SKM-1 treated with dmso at 0.1 percent for 144 hours (cell line): ENCODE results near the gene CEMP1.
A peak's percentile ranks its signal among the peaks of the same experiment; 100 is the strongest.

ENCODE experiments used
- DNase-seq: peaks from one replicate; lab custom pipeline; 2025; ENCODE audit not compliant: unreplicated experiment; lab: John Stamatoyannopoulos, UW

The CEMP1 gene

DNA sequence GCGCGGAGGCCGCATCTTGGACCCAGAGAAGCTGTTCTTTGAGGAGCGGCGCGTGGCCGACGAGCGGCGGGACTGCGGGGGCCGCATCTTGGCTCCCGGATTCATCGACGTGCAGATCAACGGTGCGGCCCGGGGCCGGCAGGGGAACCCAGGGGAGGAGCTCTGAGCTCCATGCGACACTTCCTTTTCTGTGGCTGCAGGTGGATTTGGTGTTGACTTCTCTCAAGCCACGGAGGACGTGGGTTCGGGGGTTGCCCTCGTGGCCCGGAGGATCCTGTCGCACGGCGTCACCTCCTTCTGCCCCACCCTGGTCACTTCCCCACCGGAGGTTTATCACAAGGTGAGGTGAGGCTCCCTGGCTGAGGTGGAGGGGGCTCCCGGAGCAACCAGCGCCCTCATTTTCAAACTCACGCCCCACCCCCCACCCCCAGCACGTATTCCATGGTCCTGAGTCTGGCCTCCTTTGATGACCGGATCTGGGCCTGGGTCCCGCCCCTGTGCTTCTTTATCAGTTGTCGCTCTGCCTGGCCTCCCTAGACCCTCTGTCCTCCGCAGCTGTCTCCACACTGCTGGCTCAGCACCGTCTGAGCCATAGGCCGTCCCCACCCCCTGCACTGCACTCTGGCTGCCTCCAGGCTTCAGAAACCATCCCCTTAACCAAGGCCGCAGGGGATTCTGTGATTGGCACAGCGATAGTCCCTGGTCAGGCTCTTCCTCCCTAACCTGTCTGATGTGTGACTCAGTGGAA is 10.2 kb downstream of the CEMP1 start:
- DNase-seq: no peak

DNA sequence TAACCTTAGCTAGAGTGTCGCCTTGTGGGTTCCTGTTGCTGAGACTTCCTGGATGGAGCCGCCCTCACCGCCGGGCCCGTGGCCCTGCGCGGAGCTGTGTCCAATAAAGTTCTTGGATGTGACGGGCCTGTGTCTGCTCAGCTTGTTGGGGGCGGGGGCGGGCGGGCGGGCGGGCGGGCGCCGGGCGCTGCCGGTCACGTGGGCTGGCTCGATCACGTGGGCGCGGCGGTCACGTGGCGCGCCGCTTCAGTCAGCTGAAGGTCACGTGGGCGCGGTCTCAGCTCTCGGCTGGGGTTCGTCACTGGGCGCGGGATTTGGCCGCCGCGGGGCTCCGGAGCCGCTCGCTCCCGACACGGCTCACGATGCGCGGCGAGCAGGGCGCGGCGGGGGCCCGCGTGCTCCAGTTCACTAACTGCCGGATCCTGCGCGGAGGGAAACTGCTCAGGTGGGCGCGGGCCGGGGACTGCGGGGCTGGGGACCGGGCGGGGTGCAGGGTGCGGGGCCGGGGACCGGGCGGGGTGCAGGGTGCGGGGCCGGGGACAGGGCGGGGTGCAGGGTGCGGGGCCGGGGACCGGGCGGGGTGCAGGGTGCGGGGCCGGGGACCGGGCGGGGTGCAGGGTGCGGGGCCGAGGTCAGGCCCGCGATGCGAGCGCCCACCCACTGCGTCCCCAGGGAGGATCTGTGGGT is 11.0 kb downstream of the CEMP1 start, which contains the start of gene AMDHD2:
Gene AMDHD2 (plus strand): TSS at position 275 of the 687 bp plus-strand sequence. CDS start 88 bp downstream, at position 363.
- DNase-seq: peak; percentile 32

DNA sequence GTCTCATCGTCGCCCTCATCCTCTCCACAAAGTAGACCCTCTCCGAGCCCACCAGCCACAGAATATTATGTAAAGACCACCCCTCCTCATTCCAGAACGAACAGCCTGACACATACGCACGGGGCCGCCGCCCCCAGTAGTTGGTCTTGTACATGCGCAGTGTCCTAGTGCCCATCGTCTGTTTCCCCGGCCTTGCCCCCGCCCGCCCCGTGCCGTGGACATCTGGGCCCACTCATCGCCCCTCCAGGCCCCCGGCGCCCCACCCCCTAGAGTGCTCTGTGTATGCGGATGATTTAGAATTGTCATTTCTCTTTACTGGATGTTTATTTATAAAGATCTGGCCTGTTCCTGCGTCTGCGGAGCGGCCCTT is 11.5 kb downstream of the CEMP1 start:
- DNase-seq: no peak

DNA sequence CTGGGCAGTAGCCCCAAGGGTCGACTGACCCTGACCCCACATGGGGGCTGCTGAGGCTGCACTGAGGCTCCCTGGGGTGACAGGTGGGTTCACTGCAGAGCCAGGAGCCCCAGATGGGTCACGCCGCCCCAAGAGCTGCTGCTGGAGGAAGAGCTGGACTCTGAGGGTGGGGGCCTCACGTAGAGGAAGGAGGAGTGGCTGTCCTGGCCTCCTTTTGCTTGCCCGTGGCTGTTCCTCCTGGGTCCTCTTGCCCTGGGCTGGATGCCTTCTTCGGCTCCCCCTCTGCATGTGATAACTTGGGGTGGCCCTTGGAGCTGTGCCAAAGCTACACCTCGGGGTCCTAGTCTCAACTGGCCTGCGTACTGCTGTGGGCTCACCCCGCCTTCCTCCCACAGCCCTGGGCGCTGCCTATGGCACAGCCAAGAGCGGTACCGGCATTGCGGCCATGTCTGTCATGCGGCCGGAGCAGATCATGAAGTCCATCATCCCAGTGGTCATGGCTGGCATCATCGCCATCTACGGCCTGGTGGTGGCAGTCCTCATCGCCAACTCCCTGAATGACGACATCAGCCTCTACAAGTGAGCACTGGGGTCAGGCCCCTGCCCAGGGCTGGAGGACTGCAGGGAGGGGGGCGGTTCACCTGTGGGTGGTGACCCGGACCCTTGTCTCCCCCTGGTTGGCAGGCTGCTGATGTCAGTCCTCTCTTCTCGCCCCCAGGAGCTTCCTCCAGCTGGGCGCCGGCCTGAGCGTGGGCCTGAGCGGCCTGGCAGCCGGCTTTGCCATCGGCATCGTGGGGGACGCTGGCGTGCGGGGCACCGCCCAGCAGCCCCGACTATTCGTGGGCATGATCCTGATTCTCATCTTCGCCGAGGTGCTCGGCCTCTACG is 12.1 kb downstream of the CEMP1 start:
- no peak for DNase-seq

DNA sequence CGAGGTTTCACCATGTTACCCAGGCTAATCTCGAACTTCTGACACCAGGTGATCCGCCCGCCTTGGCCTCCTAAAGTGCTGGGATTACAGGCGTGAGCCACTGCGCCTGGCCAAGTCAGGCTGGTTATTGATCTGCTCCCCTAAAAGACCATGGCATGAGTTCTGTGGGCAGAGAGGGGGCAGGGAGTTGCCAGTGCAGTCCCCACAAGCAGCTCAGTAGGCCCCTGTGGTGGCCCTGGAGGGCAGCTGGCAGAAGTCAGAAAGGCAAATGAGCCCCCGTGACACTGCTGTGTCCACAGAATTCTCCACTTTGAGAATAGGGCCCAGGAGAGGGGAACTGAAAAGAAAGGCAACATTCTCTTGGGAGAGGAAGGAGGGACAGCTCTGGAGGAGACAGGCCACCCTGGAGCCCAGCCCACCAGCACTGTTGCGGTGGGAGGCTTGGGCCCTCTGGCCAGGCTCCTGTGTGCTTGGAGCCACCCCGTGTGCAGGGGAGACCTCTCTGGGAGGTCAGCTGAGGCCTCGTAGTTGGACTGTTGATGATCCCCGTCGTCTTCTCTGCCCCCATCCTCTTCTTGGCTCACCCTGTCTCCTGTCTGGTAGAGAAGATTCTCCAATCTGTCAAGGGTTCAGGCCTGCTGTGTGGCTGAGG is 13.1 kb downstream of the CEMP1 start:
- no peak for DNase-seq

DNA sequence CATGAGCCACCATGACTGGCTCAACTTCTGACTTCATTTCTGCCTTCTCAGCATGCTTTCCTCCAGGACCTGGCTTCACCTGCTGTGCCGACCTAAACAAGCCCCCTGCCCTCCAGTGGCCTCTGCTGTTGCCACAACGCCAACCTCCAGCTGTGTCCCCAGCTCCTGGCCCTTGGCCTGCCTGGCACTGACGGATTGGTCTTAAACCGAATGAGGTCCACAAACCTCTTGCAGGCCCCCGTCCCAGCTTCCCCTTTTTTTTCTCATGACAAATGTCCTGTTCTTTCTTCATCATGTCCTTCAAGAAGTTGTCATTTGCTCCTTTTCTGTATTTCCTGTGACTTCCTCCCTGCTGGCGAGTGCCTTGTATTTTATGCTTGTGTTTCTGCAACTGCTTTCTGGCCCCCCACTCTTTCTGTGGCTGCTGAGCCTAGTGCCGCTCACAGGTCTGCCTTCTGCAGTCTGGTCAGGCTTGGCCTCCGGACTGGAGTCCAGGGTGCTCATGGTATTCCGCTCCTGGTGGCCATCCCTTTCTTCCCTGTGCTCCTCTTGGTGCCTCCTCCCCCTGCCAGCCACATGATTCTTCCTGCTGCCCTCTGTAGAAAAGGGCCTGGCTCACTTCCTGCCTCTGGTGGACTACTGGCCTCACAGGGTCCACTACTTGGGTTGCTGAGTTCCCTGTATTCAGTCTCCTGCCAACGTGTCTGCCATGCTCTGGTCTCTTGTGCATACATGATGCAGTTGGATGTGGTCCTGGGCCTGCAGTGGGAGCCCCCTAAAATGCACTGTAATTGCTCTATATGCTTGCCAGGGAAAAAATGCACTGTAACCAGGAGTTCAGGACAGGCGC is 14.6 kb downstream of the CEMP1 start:
- DNase-seq: peak; percentile 78

DNA sequence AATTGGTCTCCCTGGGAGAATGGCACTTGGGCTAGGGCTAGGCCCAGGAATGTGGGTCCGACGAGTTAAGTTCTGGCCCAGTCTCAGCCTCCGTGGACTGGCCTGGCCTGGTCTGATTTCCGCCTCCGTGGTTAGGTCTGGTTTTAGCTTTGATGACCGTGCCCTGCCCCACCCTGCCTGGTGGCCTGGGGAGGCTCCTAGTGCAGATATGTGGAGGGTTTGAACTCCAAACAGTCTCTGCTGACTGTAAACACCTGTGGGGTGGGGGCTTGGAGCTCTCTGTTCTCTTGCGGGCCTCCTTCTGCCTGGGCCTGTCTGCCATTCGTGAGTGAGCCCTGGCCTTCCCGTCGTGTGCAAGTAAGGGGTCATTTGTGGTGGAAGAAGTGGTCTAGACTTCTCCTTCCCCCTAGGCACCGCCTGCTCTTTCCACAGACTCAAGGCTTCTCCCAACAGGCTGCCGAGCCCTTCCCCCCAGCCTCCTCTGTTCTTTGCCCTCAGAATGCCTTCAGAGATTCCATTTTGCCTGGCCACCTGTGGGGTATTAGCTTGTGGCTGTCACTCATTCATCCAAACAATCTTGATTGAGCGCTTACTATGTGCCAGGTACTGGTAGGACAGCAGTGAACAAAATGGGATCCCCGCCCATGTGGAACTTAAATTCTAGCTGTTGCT is 15.9 kb downstream of the CEMP1 start:
- DNase-seq: peak; percentile 50

DNA sequence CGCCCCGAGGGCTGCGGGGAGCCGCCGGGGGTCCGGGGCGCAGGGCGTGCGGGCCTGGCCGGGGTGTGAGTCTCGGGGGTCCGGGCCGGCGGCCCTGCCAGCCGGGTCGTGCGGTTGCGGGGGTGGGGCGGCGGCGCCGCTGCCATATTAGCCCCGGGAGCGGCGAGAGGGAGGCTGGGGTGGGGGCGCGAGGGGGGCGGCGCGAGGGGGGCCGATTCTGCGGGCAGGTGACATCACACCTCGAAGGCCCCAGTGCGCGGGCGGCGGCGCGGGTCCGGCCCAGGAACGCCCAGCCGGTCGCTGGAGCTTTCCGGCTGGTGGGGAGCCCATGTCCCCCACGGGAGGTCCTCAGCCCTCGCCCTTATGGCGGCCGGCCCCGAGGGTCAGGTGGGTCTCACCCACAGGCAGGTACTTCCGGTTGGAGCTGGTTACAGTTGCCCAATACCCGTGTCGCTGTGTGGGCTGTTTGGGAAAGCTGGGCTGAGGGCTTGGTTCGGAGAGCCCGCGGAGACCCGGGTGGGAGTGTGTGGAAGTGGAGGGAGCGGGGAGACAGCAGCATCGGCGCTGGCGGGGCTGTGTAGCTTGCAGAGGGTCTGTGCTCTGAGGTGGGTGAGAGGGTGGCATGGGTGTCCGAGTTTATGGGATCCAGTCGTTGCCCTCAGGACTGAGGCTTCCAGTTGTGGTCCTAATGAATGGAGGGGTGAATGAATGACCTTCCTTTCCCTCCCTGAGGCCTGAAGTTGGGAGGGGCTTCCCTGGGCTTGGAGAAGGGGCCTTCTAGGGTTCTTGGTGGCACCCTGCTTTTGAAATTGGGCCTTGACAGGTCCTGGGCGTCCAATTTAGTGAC is 16.7 kb downstream of the CEMP1 start:
- DNase-seq: no peak

DNA sequence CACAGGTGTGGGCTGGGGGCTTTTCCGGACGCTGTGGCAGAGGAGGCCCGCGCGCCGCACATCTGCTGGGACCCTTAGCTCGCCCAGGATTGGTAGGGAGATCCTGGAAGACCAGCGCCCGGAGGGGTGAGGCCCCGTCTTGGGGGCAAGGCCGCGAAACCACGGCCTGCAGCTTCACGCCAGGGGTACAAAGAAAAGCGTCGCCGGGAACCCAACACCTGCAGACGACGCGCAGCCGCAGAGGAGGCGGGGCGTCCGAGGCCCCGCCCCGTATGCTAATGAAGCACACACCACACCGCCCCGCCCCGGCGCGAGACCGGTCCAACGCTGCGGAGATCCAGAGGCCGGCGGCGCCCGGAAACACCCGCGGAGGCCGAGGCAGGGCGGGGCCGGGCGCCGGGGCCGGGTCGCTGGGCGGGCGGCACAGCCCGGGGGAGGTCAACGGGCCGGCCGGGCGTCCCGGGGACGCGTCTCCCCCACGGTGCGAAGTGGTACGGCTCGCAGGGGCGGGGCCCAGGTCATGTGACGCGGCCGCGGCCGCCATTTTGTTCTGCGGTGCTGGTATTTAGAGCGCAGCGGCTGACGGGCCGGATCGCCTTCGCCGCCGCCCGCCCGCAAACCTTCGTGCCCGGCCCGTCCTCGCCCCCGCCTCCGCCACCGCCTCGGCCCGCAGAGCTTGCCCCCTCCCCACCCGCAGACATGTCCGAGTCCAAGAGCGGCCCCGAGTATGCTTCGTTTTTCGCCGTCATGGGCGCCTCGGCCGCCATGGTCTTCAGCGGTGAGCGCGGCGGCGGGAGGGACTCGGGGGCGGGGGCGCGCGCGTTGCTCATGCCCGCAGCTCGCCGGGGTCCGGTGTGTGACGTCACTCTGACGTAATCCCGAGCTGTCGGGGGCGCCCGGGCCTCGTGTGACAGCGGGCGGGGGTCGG is 17.5 kb downstream of the CEMP1 start, which contains the start of gene ATP6V0C:
Gene ATP6V0C (plus strand): TSS at position 548 of the 928 bp plus-strand sequence. CDS start 152 bp downstream, at position 700.
- peak; percentile 71 for DNase-seq

DNA sequence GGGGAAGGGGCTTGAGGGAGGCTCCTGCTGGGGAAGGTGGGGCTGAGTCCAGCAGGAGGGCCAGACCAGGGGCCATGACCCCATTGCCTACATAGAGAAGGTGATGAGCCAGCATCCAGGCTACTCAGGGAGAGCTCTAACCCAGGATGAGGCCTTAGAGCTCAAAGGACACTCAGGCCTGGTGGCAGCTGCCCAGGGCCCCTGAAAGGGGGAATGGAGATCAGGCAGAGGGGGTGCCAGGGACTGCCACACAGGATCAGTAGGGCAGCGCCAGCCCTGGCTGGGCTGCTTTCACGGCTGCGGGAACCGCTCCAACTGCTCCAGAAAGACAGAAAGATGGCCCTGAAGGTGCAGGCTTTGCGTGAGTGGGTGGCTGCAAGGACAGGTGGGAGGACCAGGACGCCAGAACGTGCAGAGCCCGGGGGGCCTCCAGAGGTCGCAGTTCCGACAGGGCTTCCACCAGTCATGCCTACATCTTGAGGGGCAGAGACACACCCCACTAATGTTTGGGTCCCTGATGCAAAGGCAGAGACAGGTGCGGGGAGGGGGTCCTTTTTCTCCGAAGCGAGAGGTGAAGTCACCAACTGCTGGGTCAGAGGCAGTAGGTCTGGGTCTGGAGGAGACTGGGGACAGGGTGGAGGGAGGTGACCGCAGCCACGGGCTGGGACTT is 18.3 kb downstream of the CEMP1 start:
- no peak for DNase-seq

DNA sequence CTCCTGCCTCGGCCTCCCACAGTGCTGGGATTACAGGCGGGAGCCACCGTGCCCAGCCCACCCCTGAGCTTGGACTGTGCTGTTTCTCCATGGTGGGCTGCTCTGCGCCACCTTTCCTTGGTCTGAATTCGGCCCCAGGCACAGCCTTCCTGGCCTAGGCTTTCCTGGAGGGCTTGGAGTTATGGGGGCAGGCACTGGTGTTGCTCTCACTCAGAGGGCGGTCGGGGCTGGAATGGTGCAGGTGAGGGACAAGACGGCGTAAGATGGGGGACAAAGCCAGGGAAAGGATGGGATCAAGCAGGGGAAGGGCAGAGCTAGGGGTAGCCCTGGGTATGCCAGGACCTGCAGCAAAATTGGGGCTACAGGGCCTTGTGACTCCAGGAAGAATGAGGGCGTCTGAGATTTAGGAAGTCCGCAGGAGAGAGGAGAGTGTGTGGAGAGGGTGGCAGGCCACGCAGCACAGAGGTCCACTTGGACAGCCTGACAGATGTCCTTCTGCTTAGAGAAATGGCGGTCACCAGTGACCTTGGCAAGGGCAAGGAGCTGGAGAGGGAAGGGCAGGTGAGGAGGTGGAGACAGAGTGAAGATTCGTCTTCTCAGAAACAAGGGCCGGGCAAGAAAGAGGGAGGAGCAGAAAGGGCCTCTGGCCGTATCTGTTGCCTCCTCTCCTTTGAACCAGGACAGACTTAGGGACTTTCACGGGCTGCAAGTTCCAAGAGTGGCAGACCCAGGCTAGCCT is 19.0 kb downstream of the CEMP1 start:
- DNase-seq: no peak

DNA sequence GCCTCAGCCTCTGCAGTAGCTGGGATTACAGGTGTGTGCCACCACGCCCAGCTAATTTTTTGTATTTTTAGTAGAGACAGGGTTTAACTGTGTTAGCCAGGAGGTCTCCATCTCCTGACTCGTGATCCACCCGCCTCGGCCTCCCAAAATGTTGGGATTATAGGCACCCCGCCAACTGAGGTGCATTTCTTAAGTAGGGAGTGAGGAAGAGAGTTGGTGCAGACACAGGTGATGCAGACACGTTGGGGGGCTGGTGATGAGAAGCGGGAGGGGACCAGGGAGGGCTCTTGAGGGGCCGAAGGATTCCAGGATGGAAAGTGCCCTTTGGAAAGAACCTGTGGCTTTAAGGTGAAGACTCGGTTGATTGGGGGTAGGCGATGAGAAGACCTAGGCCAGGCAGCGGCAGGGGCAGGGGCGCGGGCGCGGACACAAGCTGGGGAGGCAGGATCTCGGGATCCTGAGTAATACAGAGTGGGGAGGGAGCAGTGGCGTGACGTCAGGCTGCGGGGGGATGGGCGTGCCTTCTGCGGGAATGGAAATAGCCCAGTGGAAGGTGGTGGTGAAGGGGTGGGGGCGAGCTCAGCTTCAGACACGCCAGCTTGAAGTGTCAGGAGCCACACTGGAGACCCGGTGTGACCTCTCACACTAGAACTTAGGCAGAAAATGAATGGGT is 19.9 kb downstream of the CEMP1 start:
- DNase-seq: no peak

DNA sequence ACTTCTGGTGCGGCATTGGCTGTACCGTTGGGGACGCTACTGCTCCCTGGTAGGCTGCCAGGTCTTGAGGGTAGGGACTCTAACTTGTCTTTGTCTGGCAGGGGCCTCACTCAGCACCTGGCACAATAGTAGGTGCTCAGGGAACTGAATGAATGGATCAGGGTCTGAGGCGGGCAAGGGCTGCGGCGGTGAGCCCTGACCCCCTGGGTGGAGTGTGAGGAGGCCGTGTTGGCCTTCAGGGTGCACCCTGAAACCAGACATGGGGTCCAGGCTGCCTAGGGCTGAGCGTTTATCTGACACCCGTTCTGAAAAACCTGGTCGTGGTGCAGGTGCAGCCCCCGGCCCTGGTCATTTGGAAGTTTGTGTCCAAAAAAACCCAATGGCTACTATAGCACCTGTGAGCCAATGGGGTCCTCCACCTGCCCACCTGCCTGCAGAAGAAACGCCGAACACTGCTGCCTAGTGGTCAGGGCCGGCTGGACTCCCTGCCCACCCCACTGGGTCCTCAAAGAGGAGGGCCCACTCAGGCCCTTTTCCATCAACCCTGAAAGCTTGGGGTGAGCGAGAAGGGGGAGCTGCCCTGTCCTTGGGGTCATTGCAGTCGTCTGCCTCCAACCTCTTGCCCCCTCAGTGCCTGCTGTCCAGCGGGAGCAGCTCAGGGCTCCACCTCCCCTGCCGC is 22.3 kb downstream of the CEMP1 start:
- no peak for DNase-seq

DNA sequence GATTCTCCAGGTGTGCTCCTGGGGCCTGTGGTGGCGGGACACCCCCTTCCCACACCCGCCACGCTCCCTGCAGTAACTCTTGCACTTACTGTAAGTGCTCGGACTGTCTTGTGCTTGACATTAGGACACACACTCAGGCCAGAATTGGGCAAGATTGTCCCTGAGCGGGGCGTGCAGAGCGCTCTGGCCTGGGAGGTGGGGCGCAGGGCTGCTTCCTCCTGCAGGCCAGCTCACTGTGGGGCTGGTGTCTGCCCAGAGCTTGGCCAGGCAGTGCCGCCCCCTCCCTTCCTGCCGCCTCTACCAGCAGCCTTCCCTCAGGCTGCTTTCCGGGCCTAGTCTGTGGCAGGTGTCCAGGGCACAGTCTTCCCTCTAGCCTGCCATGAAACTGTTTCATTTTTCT is 23.5 kb downstream of the CEMP1 start:
- peak; percentile 52 for DNase-seq

DNA sequence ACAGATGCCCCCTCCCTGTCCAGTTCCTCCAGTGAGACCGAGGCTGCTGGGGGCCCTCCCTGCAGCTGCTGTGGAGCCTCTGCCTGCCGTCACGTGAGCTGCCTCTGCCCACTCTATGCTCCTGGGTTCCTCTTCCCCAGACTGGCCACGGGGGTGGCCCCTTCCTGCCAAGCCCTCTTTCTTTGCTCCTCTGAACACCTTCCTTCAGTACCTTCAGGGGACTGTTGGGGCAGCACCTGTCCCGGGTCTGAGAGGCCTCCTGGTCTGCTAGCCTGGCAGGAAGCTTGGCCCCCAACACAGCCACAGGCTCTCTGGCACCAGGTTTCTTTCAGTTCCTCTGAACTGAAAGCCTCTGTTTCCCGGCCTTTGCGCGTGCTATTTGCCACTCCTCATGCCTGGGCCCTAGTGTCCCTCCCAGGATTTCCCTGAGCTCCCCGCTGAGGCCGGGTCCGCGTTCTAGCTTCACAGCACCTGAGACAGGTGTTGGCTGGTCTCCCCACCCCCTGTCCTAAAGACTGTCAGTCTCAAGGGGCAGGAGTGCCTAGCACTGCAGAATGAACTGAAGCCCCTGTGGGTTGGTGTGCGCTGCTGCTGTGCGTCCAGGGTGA is 24.1 kb downstream of the CEMP1 start:
- peak; percentile 19 for DNase-seq
